IMR-90 (cell line): Measurements from ENCODE around the gene ALDOB. TPM values are rescaled to one million over a fixed set of nuclear protein-coding genes. Genes with fewer than 3 reads are reported as not detected.

Experiments
- ATAC-seq: fragments of 200-7000 bp; cut with Tn5 transposase; 2 replicates; pipeline ENCODE4 v1.9.1; 2020; ENCODE audit warnings: low read depth, mild to moderate bottlenecking, moderate library complexity
- BruUV-seq: library from RNA; stranded (reverse); fragments of 400-500 nt; replicated peaks from 2 replicates; lab custom pipeline; 2021; lab: Mats Ljungman, UMichigan
- CTCF ChIA-PET: fragments of 300-600 bp; formaldehyde crosslinking; extraction: SDS; loops from one replicate; lab custom pipeline; 2021; ENCODE audit warnings: antibody characterized with exemption; lab: Yijun Ruan, JAX
- POLR2A ChIA-PET: fragments of 300-600 bp; sonication (Branson Sonifier 250); formaldehyde crosslinking; loops from one replicate; lab custom pipeline; 2022; ENCODE audit warnings: antibody characterized with exemption; ENCODE audit not compliant: unreplicated experiment; lab: Charles Lee
- DNase-seq: peaks from one replicate; pipeline ENCODE4 v3.0.0; 2013
- H2AFZ ChIP-seq: replicated peaks from 2 replicates; pipeline ENCODE3; 2013; ENCODE audit warnings: low read length, mild to moderate bottlenecking; ENCODE audit not compliant: poor library complexity
- H2AK5ac ChIP-seq: 2 replicates; pipeline ENCODE4 v1.6.1; 2013; ENCODE audit warnings: low read depth, low read length, inconsistent platforms
- H2AK9ac ChIP-seq: replicated peaks from 2 replicates; pipeline ENCODE3; 2013; ENCODE audit warnings: mild to moderate bottlenecking, low read depth, low read length, moderate library complexity; ENCODE audit not compliant: poor library complexity
- H2BK120ac ChIP-seq: 2 replicates; pipeline ENCODE4 v1.6.1; 2013; ENCODE audit warnings: low read depth, low read length, inconsistent platforms
- H2BK15ac ChIP-seq: 3 replicates; pipeline ENCODE4 v1.6.1; 2013; ENCODE audit warnings: low read depth, low read length, inconsistent platforms
- H2BK20ac ChIP-seq: 2 replicates; pipeline ENCODE4 v1.6.1; 2013; ENCODE audit warnings: low read depth, mild to moderate bottlenecking, inconsistent platforms, low read length, moderate library complexity
- H2BK5ac ChIP-seq: 2 replicates; pipeline ENCODE4 v1.6.1; 2013; ENCODE audit warnings: mild to moderate bottlenecking, low read depth, low read length, inconsistent platforms; ENCODE audit not compliant: poor library complexity, severe bottlenecking
- H3K14ac ChIP-seq: replicated peaks from 2 replicates; pipeline ENCODE4 v1.6.1; 2013; ENCODE audit warnings: low read depth, low read length, inconsistent platforms
- H3K18ac ChIP-seq: 2 replicates; pipeline ENCODE4 v1.6.1; 2013; ENCODE audit warnings: low read depth, low read length, control low read depth
- H3K23ac ChIP-seq: 2 replicates; pipeline ENCODE4 v1.6.1; 2013; ENCODE audit warnings: low read depth, low read length, inconsistent platforms
- H3K27ac ChIP-seq: 2 replicates; pipeline ENCODE4 v1.5.1; 2013; ENCODE audit warnings: mild to moderate bottlenecking, control low read depth, low read length; ENCODE audit not compliant: insufficient read depth
- H3K27me3 ChIP-seq: 2 replicates; pipeline ENCODE4 v1.6.1; 2013; ENCODE audit warnings: low read length; ENCODE audit not compliant: control insufficient read depth, insufficient read depth
- H3K36me3 ChIP-seq: 2 replicates; pipeline ENCODE4 v1.6.1; 2013; ENCODE audit warnings: low read length, mixed read lengths; ENCODE audit not compliant: control insufficient read depth, insufficient read depth
- H3K4ac ChIP-seq: 2 replicates; pipeline ENCODE4 v1.6.1; 2013; ENCODE audit warnings: low read depth, low read length, inconsistent platforms
- H3K4me1 ChIP-seq: 2 replicates; pipeline ENCODE4 v1.6.1; 2013; ENCODE audit warnings: low read length, mixed read lengths; ENCODE audit not compliant: control insufficient read depth, insufficient read depth
- H3K4me2 ChIP-seq: 2 replicates; pipeline ENCODE4 v1.6.1; 2013; ENCODE audit warnings: low read depth, mild to moderate bottlenecking, control low read depth, low read length, moderate library complexity
- H3K4me3 ChIP-seq: 2 replicates; pipeline ENCODE4 v1.5.1; 2013; ENCODE audit warnings: low read depth, mild to moderate bottlenecking, control low read depth, low read length, moderate library complexity; ENCODE audit not compliant: insufficient read depth
- H3K56ac ChIP-seq: 2 replicates; pipeline ENCODE4 v1.6.1; 2013; ENCODE audit warnings: low read length, inconsistent platforms; ENCODE audit not compliant: insufficient read depth; ENCODE audit errors: extremely low read depth
- H3K79me1 ChIP-seq, 2 experiments: 2 replicates each; pipeline ENCODE4 v1.6.1; 2013; ENCODE audit warnings: low read length in 2 of 2, inconsistent platforms in 1 of 2, low read depth in 1 of 2
- H3K9ac ChIP-seq: 2 replicates; pipeline ENCODE4 v1.6.1; 2013; ENCODE audit warnings: low read depth, low read length, control low read depth
- H3K9me1 ChIP-seq: 2 replicates; pipeline ENCODE4 v1.6.1; 2013; ENCODE audit warnings: low read length, inconsistent platforms; ENCODE audit not compliant: insufficient read depth
- H3K9me3 ChIP-seq: 2 replicates; pipeline ENCODE4 v1.6.1; 2013; ENCODE audit warnings: low read length; ENCODE audit not compliant: control insufficient read depth, insufficient read depth
- H4K20me1 ChIP-seq: 2 replicates; pipeline ENCODE4 v1.6.1; 2013; ENCODE audit warnings: low read length, inconsistent platforms; ENCODE audit not compliant: insufficient read depth
- H4K5ac ChIP-seq: 2 replicates; pipeline ENCODE4 v1.6.1; 2013; ENCODE audit warnings: mild to moderate bottlenecking, low read depth, low read length, control low read depth
- H4K8ac ChIP-seq, 2 experiments: 2 replicates each; pipeline ENCODE4 v1.6.1; 2013; ENCODE audit warnings: low read depth in 2 of 2, low read length in 2 of 2, control low read depth in 1 of 2, inconsistent platforms in 1 of 2
- H4K91ac ChIP-seq: 2 replicates; pipeline ENCODE4 v1.6.1; 2013; ENCODE audit warnings: low read depth, low read length, inconsistent platforms; ENCODE audit not compliant: insufficient read depth
- BHLHE40 ChIP-seq: fragments of 150-350 bp; IDR thresholded peaks from 2 replicates; pipeline ENCODE4 v1.6.1; 2016; ENCODE audit warnings: mild to moderate bottlenecking, low read depth, low read length
- CEBPB ChIP-seq: IDR thresholded peaks from 2 replicates; pipeline ENCODE4 v1.6.1; 2012; ENCODE audit warnings: low read depth, low read length, improper control_type of control experiment
- CHD1 ChIP-seq: IDR thresholded peaks from 2 replicates; pipeline ENCODE4 v1.6.1; 2012; ENCODE audit warnings: low read depth, low read length, improper control_type of control experiment
- FOS ChIP-seq: fragments of 150-350 bp; IDR thresholded peaks from 2 replicates; pipeline ENCODE4 v1.6.1; 2016; ENCODE audit warnings: low read depth, low read length
- MAFK ChIP-seq: IDR thresholded peaks from 2 replicates; pipeline ENCODE4 v1.6.1; 2012; ENCODE audit warnings: low read depth, low read length, improper control_type of control experiment
- MAZ ChIP-seq: IDR thresholded peaks from 2 replicates; pipeline ENCODE4 v1.6.1; 2012; ENCODE audit warnings: low read depth, mild to moderate bottlenecking, low read length, improper control_type of control experiment, moderate library complexity, borderline replicate concordance
- MXI1 ChIP-seq: IDR thresholded peaks from 2 replicates; pipeline ENCODE4 v1.6.1; 2012; ENCODE audit warnings: low read depth, mild to moderate bottlenecking, low read length, moderate library complexity, borderline replicate concordance
- POLR2A ChIP-seq: IDR thresholded peaks from 2 replicates; pipeline ENCODE4 v1.6.1; 2012; ENCODE audit warnings: mild to moderate bottlenecking, low read depth, low read length
- RCOR1 ChIP-seq: IDR thresholded peaks from 2 replicates; pipeline ENCODE4 v1.6.1; 2012; ENCODE audit warnings: mild to moderate bottlenecking, low read length, improper control_type of control experiment; ENCODE audit not compliant: insufficient replicate concordance
- RFX5 ChIP-seq: IDR thresholded peaks from 2 replicates; pipeline ENCODE4 v1.8.0; 2012; ENCODE audit warnings: low read depth, mild to moderate bottlenecking, low read length, moderate library complexity
- SMC3 ChIP-seq: fragments of 150-350 bp; IDR thresholded peaks from 2 replicates; pipeline ENCODE4 v1.6.1; 2016; ENCODE audit warnings: low read depth, mild to moderate bottlenecking, antibody characterized with exemption, low read length, moderate library complexity
- WGBS, 2 experiments: methylation state at CpG; one replicate each; pipeline versions ENCODE4 v1.1.5 to v1.1.7; 2013; ENCODE audit warnings: missing lambda C conversion rate in 2 of 2; ENCODE audit not compliant: insufficient read length in 1 of 2; ENCODE audit errors: extremely low coverage in 2 of 2; 5-methylcytosine and 5-hydroxymethylcytosine counted together
- dilution Hi-C: fragments of 300-500 bp; cut with HindIII; formaldehyde crosslinking; loops from one replicate; pipeline ENCODE4 v1.14.3; 2018; ENCODE audit warnings: low sequenced_read_pairs; ENCODE audit not compliant: unreplicated experiment
- in situ Hi-C: fragments of 300-500 bp; cut with MboI; formaldehyde crosslinking; loops from 3 replicates; pipeline ENCODE4 v1.14.3; 2019; ENCODE audit warnings: low sequenced_read_pairs, inconsistent platforms, mixed read lengths
- intact Hi-C: fragments of 100-400 bp; cut with micrococcal nuclease; formaldehyde crosslinking; loops from 2 replicates; pipeline ENCODE4 v1.10.0; 2022
- polyA plus RNA-seq, 3 experiments: library from polyadenylated mRNA; depleted of rRNA; stranded (reverse); fragments of >200 nt; gene quantifications; 2 replicates each; pipeline ENCODE4 v1.2.3, GENCODE V29; 2012; ENCODE audit warnings: low replicate concordance in 1 of 3
- total RNA-seq: library from RNA; depleted of rRNA; stranded (reverse); fragments of >200 nt; gene quantifications from 2 replicates; pipeline ENCODE4 v1.2.3, GENCODE V29; 2012
- TF ChIP-seq, protein P1 (sequence below): fragments of 150-350 bp; IDR thresholded peaks from 2 replicates; pipeline ENCODE4 v1.6.1; 2016; ENCODE audit warnings: low read depth, mild to moderate bottlenecking, low read length, moderate library complexity, borderline replicate concordance
- TF ChIP-seq, protein P2 (sequence below): conservative IDR thresholded peaks from 2 replicates; pipeline ENCODE4 v1.5.1; 2012; ENCODE audit warnings: mild to moderate bottlenecking, low read depth, low read length, improper control_type of control experiment
- TF ChIP-seq, protein P3 (sequence below): fragments of 150-350 bp; IDR thresholded peaks from 2 replicates; pipeline ENCODE4 v1.6.1; 2017; ENCODE audit warnings: mild to moderate bottlenecking, antibody characterized with exemption, low read length, low read depth

ALDOB gene
- total and polyA plus RNA-seq, 2 of the 4 experiments (the other 2 are of a cell fraction): not detected

GRCh38 chr9:101442736-101443135 lies 7.2 kb upstream of the ALDOB start:
- no peak overlapping the region for H3K9ac ChIP-seq
- H3K56ac ChIP-seq: no peak overlapping the region
- no peaks in the 10 kb centered on the region for H4K20me1 ChIP-seq
- TF ChIP-seq, protein P1, sequence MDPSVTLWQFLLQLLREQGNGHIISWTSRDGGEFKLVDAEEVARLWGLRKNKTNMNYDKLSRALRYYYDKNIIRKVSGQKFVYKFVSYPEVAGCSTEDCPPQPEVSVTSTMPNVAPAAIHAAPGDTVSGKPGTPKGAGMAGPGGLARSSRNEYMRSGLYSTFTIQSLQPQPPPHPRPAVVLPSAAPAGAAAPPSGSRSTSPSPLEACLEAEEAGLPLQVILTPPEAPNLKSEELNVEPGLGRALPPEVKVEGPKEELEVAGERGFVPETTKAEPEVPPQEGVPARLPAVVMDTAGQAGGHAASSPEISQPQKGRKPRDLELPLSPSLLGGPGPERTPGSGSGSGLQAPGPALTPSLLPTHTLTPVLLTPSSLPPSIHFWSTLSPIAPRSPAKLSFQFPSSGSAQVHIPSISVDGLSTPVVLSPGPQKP: no peak
- TF ChIP-seq, protein P2, sequence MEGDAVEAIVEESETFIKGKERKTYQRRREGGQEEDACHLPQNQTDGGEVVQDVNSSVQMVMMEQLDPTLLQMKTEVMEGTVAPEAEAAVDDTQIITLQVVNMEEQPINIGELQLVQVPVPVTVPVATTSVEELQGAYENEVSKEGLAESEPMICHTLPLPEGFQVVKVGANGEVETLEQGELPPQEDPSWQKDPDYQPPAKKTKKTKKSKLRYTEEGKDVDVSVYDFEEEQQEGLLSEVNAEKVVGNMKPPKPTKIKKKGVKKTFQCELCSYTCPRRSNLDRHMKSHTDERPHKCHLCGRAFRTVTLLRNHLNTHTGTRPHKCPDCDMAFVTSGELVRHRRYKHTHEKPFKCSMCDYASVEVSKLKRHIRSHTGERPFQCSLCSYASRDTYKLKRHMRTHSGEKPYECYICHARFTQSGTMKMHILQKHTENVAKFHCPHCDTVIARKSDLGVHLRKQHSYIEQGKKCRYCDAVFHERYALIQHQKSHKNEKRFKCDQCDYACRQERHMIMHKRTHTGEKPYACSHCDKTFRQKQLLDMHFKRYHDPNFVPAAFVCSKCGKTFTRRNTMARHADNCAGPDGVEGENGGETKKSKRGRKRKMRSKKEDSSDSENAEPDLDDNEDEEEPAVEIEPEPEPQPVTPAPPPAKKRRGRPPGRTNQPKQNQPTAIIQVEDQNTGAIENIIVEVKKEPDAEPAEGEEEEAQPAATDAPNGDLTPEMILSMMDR: no peak
- TF ChIP-seq CHD1 (no peak), SMC3 (no peak), MAZ (no peak), RCOR1 (no peak), POLR2A (no peak), MAFK (no peak), CEBPB (no peak), RFX5 (no peak), MXI1 (no peak), BHLHE40 (no peak), FOS (no peak)
- TF ChIP-seq, protein P3, sequence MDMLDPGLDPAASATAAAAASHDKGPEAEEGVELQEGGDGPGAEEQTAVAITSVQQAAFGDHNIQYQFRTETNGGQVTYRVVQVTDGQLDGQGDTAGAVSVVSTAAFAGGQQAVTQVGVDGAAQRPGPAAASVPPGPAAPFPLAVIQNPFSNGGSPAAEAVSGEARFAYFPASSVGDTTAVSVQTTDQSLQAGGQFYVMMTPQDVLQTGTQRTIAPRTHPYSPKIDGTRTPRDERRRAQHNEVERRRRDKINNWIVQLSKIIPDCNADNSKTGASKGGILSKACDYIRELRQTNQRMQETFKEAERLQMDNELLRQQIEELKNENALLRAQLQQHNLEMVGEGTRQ: no peak
- H3K4ac ChIP-seq: no peak overlapping the region
- H3K79me1 ChIP-seq: no peaks in the 10 kb centered on the region
- no TSS peak for BruUV-seq
- POLR2A ChIA-PET: no interaction called here
- H2AFZ ChIP-seq: no peak overlapping the region
- H3K23ac ChIP-seq: no peak overlapping the region
- H4K8ac ChIP-seq: no peak overlapping the region
- CTCF ChIA-PET: no interaction called here
- H3K27ac ChIP-seq: no peak overlapping the region
- in situ Hi-C loops (no loop called here), dilution Hi-C loops (no loop called here), intact Hi-C loops (no loop called here)
- H3K14ac ChIP-seq: no peak overlapping the region
- H3K4me3 ChIP-seq: no peak overlapping the region
- H3K18ac ChIP-seq: no peak overlapping the region
- H2AK9ac ChIP-seq: no peak overlapping the region
- no peak overlapping the region for H4K91ac ChIP-seq
- H3K27me3 ChIP-seq: peaks cover 4% of the 10 kb centered on the region
- no peaks in the 10 kb centered on the region for H3K9me1 ChIP-seq
- no peaks in the 10 kb centered on the region for H3K4me1 ChIP-seq
- H4K5ac ChIP-seq: no peak overlapping the region
- no peak overlapping the region for H2BK120ac ChIP-seq
- H3K36me3 ChIP-seq: no peaks in the 10 kb centered on the region
- no peak overlapping the region for H2BK15ac ChIP-seq
- H3K9me3 ChIP-seq: no peaks in the 10 kb centered on the region
- H2AK5ac ChIP-seq: no peak overlapping the region
- no peak overlapping the region for H2BK5ac ChIP-seq
- no peak overlapping the region for H2BK20ac ChIP-seq
- DNase-seq (no peak), ATAC-seq (no peak)
- no peak overlapping the region for H3K4me2 ChIP-seq
- WGBS, 2 experiments: no CpG with 5 or more reads among the region's 3 CpGs
